Stimulated activated naive CD8-positive, alpha-beta T cell treated with anti-CD3 and anti-CD28 coated beads, Interleukin-15, Interleukin-2, amounts not matched to agents 100 U/mL and 50 U/mL, for 24 hours (primary cell): Measurements from ENCODE around the gene RALA.
"Not testable (repeated sequence)": the region's sequence is repeated elsewhere in the genome, so short reads cannot be mapped to it uniquely, and the experiment has no call there.

ENCODE experiments used
- ATAC-seq: fragments of 150-1000 bp; cut with Tn5 transposase; one replicate; pipeline ENCODE4 v1.10.0; 2021
- DNase-seq: peaks from one replicate; pipeline ENCODE4 v3.0.0; 2021

The RALA gene

GRCh38 chr7:39683216-39683845 is 60.0 kb downstream of the RALA start:
- no peak for DNase-seq
- ATAC-seq: no peak

DNA sequence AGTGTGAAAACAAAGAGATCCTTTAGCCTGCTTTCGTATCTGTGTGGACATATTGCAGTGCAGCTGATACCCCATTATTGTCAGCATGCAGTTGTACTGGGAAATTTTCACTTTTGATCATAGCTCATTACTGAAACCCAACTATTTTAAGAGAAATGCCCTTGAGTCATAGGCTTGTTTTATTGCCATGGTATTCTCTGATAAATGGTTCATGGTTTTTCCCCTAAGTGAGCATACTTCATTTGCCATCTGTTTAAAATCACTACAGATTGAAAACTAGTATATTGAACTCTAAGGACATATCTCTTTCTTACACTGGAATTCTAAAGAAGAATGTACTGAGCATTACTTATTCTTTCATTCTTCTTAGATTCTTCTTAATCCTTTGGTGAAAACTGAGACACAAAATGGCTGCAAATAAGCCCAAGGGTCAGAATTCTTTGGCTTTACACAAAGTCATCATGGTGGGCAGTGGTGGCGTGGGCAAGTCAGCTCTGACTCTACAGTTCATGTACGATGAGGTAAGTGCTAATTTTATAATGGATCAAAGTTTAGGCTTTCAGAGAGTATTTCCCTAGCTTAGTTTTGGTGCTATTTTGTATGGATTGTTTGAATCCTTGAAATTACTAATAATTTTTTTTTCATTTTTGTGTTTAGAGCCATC is 63.0 kb downstream of the RALA start:
- peak; percentile 80 for ATAC-seq
- no peak for DNase-seq

DNA sequence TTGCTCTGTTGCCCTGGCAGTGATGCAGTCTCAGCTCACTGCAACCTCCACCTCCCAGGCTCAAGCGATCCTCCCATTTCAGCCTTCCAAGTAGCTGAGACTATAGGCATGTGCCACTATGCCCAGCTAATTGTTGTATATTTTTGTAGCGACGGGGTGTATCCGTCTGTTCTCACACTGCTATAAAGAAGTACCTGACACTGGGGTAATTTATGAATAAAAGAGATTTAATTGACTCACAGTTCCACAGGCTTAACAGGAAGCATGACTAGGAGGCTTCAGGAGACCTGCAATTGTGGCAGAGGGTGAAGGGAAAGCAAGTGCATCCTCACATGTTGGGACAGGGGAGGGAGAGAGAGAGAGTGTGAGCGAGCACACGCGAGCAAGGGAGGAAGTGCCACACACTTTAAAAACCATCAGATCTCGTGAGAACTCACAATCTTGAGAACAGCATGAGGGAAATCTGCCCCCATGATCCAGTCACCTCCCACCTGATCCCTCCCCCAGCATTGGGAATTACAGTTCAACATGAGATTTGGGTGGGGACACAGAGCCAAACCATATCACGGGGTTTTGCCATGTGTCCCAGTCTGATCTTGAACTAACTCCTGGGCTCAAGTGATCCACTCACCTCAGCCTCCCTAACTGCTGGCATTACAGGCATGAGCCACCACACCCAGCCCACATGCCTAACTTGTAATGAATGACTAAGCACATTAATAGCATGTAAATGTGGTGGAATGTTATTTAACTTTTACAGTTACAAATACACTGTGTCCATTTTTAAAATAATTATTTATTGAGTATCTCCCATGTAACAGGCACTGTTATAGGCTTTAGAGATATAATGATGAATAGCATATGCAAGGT is 65.5 kb downstream of the RALA start:
- ATAC-seq (no peak), DNase-seq (no peak)

DNA sequence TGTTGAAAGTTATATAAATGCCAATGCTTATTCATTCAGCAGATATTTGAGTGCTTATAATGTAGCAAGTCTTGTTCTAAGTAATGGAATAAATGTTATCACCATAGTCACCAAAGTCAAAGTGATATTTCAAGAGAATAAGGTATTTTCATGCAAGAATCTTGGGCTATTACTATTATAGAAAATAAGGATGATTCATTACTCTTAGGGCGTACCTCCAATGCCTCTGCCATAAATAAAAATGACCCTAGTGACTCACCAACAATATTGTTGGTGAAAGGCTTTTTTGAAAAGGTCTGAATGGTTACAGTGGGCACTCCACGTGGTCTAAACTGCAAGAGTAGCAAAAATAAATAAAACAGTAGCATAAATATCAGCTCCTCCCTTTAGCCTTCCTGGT is 68.4 kb downstream of the RALA start:
- DNase-seq (no peak), ATAC-seq (peak; percentile 43)

- not testable (repeated sequence) for DNase-seq, ATAC-seq
These were observed 69.7 kb downstream of the RALA start for GRCh38 chr7:39693086-39693485.

- ATAC-seq: no peak
These were observed 70.4 kb downstream of the RALA start for GRCh38 chr7:39693812-39694211.

DNA sequence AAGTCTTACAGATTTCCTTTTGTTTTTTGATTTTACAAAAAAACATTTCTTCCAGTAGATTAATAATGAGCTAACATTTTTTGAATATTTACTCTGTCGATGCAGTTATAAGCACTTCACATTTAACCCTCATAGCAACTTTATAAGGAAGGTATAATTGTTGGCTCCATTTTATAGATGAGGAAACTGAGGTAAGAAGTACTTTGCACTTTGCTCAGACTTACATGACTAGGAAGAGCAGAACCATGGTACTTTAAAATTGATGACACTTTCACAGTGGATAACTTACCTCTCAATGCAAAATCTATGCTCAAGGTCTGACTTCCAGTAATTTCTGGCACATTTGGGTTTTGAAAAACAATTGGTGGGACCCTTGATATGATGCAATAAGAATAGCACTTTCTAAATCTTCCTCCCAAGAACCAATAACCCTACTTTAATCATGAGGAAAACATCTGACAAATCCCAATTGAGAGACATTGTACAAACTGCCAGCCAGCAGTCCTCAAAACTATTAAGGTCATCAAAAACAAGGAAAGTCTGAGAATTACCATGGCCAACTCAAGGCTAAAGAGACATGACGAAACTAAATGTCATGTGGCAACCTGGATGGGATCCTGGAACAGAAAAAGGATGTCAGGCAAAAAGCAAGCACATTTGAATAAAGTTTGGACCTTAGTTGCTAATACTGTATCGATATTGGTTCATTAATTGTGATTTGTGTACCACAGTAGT is 72.6 kb downstream of the RALA start:
- no peak for ATAC-seq
- DNase-seq: no peak

More at GRCh38 chr7:39693812-39694211, 70.4 kb downstream of the RALA start:
- no peak for DNase-seq

- DNase-seq (no peak), ATAC-seq (no peak)
These were observed 73.3 kb downstream of the RALA start for GRCh38 chr7:39696631-39697030.

DNA sequence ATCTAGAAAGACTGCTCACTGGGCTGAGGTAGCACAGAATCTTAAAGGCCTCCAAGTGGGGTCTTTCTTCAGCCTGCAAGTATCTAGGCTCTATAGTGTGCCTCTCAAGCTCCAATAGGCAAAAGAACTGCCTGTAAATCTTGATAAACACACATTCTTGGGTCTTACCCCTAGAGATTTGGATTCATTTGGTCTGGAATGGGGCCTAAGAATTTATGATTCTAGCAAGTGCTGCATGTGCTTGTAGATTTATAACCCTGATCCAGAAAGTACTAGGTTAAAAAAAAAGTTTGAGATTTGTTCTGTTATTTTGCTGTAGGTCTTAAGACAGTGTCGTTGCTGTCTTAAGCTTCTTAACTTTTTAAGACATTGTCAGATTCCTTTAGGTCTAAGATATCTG is 74.1 kb downstream of the RALA start:
- ATAC-seq: no peak
- DNase-seq: no peak

GRCh38 chr7:39700165-39700564 is 76.8 kb downstream of the RALA start:
- DNase-seq: no peak
- ATAC-seq: no peak

GRCh38 chr7:39700932-39701331 is 77.6 kb downstream of the RALA start:
- DNase-seq (no peak), ATAC-seq (no peak)

DNA sequence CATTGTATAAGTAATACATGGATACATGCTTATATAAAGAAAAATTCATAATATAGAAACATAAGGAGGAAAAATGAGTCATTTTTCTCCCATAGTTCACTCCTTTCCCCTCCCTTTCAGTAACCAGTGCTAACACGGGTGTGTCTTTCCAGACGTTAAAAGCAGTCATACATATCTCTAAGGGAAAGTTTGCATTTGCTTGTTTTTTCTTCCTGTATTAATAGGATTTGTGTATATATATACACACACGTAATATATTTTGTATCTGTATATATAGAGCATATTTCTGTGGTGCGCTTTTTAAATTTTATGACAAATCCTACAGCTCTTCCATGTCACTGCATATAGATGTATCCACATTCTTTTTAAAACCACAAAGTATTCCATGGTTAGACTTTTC is 78.8 kb downstream of the RALA start:
- ATAC-seq: no peak
- DNase-seq: no peak

DNA sequence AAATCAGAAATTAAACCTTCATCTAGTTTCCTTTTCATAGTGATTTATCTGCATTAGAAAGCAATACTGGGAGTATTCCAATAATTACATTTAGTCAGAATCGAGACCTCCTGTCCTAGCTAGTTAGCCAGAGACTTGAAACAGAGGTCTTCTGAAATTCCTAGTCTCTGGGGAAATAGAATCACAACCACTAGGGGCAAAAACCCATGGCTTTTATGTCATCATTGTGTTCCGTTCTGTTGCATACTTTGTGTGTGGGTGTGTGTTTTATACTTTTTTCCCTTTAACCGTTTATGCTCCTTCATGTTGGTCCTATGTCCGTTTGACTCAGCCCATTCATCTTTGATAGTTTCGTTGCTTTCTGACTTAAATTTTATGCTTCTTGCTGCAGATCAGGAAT is 79.8 kb downstream of the RALA start:
- DNase-seq: no peak
- no peak for ATAC-seq

GRCh38 chr7:39709029-39709428 is 85.7 kb downstream of the RALA start:
- ATAC-seq (no peak), DNase-seq (no peak)

GRCh38 chr7:39709768-39710311 is 86.5 kb downstream of the RALA start:
- no peak for DNase-seq
- no peak for ATAC-seq

GRCh38 chr7:39712751-39713150 is 89.4 kb downstream of the RALA start:
- ATAC-seq (no peak), DNase-seq (no peak)

GRCh38 chr7:39714447-39715091 is 91.2 kb downstream of the RALA start:
- DNase-seq (no peak), ATAC-seq (no peak)

DNA sequence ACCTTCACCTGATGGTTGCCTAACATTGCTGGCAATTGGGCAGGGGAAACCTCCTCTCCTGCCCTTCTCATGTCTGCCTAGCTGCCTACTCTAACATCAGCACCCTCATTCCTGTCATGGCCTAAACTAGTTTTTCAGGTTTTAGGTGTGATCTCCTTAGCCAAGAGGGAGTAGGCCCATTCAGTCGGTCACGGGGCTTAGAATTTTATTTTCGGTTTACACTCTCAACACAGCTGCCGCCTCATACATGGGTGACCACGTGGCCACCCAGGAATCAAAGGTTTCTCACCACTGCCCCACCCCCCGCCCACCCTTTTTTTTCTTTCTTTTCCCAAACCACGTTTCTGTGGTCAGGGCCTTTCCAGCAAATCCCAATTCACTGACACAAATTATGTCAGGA is 97.2 kb downstream of the RALA start:
- ATAC-seq: no peak

GRCh38 chr7:39721345-39721744 is 98.0 kb downstream of the RALA start:
- DNase-seq: no peak
- ATAC-seq: no peak

More for the DNA sequence above, 97.2 kb downstream of the RALA start:
- DNase-seq: no peak

- no peak for DNase-seq
- no peak for ATAC-seq
These were observed 98.7 kb downstream of the RALA start for GRCh38 chr7:39721919-39722597.
